Right ventricle myocardium superior (tissue), 1 donor: ENCODE data around the gene FLYWCH1. TPM values are rescaled to one million over a fixed set of nuclear protein-coding genes. Genes with fewer than 3 reads are reported as not detected.
"Not testable (repeated sequence)": the region's sequence is repeated elsewhere in the genome, so short reads cannot be mapped to it uniquely, and the experiment has no call there.

ENCODE experiments used
- ATAC-seq: fragments of 200-7000 bp; cut with Tn5 transposase; one replicate; pipeline ENCODE4 v1.9.1; 2020; ENCODE audit warnings: mild to moderate bottlenecking; ENCODE audit not compliant: poor library complexity
- DNase-seq: peaks from one replicate; pipeline ENCODE4 v3.0.0-alpha.2; 2020
- intact Hi-C: fragments of 100-400 bp; cut with DNase I; formaldehyde crosslinking; loops from one replicate; pipeline ENCODE4 v1.11.2; 2022
- total RNA-seq: library from RNA; stranded (reverse); fragmentation: NEBNext Ultra II Directional; extraction: Animal tissue kit (Norgen Biotek cat#: 25700); gene quantifications from one replicate; pipeline ENCODE4 v1.2.1, GENCODE V29; 2021
- donor health status: DM: no; HTN: yes; CAD: no; lungs with severe emphysema.

Gene FLYWCH1
- total RNA-seq, 1 donor from 2014 or later, result 36.8 TPM

DNA sequence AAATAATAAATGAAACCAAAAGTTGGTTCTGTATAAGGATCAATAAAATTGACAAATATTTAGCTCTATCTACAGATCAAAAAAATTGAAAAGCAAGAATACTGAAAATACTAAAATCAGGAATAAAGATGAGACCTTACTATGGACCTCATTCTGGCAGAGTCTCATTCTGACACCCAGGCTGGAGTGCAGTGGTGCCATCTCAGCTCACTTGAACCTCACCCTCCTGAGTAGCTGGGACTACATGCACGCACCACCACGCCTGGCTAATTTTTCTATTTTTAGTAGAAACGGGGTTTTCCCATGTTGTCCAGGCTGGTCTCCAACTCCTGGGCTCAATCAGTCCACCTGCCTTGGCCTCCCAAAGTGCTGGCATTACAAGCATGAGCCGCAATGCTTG, 30.3 kb downstream of the FLYWCH1 start:
- DNase-seq (no peak), ATAC-seq (no peak)
- intact Hi-C loops, result no loop called here

DNA sequence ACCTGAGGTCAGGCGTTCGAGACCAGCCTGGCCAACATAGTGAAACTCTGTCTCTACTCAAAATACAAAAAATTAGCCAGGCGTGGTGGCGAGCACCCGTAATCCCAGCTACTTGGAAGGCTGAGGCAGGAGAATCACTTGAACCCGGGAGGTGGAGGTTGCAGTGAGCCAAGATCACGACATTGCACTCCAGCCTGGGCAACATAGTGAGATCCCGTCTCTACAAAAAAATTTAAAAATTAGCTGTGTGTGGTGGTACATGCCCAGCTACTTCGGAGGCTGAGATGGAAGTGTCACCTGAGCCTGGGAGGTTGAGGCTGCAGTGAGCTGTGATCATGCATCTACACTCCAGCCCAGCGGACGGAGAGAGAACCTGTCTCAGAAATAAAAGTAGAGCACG, 32.0 kb downstream of the FLYWCH1 start:
- DNase-seq, intact Hi-C loops, ATAC-seq: not testable (repeated sequence)

DNA sequence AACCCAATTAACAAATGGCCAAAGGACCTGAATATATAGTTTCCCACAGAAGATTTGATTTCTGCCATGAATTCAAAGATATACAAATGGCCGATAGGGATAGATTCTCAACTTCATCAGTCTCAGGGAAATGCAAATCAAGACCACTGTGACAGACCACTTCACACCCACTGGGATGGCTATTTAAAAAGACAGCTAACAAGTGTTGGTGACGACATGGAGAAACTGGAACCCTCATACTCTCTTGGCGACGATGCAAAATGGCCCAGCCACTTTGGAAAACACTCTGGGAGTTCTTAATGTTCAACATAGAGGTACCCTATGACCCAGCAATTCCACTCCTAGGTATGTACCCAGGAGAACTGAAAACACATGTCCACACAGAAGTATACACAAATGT, 34.9 kb downstream of the FLYWCH1 start:
- no peak for ATAC-seq
- intact Hi-C loops, result no loop called here

DNA sequence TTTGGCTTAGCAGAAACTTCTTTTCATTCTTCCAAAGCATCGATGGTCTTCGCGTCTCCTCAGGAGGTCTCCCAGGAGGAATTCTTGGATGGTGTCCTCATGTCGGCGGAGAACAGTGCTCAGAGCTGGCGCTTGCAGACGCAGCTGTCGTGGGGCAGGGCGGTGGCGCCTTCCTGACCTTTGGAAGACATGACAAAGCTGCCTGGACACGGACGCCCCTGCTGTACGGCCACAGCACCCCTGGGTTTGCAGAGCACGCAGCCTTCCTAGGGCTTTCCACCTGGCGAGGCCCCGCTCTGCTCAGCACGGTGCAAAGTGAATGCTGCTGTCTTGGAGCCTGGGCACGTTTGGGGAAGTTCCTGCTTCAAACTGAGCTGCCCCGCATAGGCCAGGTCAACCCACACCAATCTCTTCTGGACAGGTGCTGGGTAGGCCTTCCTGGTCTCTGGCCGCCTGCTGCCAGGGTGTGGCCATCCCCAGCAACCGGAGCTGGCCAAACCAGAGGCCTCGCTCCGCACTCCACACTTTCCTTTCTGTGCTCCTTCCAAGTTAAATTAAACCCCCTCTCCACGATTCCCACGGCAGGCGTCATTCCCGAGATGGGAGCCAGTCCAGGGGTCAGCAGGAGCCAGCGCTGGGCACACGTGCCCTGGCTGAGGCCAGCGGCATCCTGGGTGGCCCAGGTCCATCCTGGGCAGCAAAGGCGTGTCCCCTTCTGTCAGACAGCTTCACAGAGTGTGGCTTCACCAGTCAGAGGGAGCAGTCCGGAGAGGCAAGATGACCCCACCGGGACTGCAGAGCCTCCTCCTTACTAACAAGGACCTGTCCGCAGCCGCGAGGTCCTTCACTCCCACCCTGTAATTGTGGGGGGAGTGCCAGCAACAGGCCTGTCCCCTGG, 37.3 kb downstream of the FLYWCH1 start:
- intact Hi-C loops, result no loop called here
- no peak for DNase-seq
- ATAC-seq, result no peak

More for the DNA sequence above, 34.9 kb downstream of the FLYWCH1 start:
- no peak for DNase-seq

DNA sequence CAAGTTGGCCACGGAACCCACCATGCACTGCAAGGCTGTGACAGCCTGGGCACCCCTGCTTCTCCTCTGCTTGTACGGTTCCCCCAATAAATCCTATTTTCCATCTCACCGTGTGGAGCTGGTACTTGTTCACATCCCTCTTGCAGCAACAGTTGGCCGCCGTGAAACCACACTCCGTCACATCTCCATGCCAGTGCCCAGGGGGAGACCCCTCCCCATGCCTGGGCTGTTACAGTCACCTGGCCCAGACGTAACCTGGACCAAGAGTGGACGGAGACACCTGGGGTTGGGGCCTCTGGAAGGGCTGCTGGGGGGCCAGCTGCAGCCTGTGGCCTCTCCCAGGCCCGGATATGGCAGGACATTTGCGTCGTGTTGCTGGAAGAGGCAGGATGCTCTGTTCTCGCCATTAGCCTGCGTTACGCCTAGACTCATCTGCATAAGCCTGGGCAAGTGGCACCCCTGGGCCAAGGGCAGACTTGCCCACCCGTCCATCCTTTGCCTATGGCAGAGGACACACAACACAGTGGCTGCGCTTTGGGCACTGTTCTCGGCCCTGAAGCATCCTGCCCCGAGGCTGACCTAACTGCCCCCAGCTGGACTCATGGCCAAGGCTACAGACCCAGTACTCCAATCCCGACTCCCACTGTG, 38.1 kb downstream of the FLYWCH1 start:
- DNase-seq (no peak), ATAC-seq (no peak)
- intact Hi-C loops, result no loop called here

DNA sequence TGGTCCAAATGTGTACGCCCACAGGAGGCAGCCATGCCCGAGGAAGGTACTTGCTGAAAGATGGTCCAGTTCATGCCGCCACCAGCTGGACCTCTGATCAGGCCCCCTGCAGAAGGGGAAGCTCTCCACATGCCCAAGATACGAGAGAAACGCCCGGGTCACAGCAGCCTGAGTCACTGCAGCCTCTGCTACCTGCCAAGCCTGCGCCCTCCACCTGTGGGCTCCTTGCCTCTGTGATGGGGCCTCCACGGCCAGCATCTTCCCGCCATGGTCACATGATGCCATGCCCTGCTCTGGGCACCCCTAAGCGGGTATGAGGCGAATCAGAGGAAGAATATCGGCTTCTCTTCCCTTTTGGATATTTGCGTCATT, 38.6 kb downstream of the FLYWCH1 start:
- DNase-seq (no peak), ATAC-seq (no peak)
- intact Hi-C loops, result no loop called here

DNA sequence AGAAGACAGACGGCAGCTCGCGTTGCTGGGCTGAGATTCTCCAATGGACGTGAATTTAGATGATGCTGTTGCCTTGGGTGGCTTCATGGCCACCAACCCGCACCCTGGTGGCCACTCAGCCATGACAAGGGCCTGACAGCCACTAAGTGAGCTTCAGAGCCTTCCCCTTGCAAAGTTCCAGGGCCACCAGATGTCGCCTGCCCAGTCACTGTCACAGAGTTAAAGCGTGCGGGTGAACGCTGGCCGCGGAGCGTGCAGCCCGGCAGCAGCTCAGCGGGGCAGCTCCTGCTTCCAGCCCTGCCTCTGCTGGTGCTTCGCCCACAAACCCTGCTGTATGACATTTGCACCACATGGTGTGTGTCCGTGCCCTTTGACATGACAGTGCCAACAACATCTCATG, 39.0 kb downstream of the FLYWCH1 start:
- ATAC-seq, result no peak
- DNase-seq, result no peak
- intact Hi-C loops, result no loop called here

DNA sequence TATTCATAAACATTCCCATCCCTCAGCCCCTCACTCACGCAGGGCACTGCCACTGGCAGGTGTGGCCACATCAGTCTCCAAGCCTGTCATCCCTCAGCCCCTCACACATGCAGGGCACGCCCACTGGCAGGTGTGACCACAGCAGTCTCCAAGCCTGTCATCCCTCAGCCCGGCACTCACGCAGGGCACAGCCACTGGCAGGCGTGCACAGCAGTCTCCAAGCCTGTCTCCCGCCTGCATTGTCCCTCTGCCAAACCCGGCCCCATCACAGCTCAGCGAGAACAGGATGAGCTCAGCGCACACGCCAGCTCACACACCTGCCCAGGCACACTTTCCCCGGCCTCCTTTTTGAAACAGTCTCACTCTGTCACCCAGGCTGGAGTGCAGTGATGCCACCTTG, 40.9 kb downstream of the FLYWCH1 start:
- ATAC-seq, result peak; percentile 28
- intact Hi-C loops, result no loop called here
- DNase-seq, result no peak

DNA sequence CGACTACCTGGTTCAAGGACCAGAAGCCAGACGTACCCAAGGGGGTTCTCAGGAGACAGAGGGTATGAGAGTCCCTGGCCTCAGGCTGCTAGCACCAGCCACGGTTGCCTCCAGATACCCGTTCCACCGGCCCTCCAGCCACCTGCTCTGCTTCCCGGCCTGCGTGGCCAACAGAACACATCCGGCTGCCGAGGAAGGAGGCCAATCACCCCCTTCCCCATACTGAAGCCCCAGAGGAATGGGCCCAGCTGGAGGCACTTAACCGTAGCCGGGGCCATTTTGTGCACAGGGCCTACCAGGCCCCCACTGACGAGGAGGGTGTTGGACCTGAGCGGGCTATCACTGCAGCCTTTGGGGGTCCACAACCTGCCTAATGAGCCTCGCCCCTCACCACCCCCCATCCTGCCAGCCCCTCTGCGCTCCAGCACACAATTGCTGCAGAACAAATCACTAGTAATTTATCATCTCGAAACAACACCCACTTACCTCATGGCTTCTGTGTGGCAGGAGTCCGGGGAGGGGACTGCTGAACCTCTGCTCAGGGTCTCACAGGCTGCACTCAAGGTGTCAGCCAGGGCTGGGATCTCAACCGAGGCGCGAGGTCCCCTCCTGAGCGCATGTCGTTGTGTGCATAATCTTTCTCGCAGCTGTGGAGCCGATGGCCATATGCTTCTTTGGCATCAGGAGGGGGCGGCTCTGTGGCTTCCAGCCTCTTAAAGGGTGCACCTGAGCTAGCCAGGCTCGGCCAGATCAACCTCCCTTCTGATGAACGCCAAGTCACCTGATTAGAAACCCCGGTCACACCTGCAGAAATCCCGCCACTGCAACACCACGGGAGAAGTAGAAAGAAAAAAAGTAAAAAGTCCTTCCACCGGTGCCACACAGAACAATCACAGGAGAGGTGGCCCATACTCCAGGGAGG, 42.2 kb downstream of the FLYWCH1 start:
- no peak for DNase-seq
- intact Hi-C loops, result no loop called here
- no peak for ATAC-seq

DNA sequence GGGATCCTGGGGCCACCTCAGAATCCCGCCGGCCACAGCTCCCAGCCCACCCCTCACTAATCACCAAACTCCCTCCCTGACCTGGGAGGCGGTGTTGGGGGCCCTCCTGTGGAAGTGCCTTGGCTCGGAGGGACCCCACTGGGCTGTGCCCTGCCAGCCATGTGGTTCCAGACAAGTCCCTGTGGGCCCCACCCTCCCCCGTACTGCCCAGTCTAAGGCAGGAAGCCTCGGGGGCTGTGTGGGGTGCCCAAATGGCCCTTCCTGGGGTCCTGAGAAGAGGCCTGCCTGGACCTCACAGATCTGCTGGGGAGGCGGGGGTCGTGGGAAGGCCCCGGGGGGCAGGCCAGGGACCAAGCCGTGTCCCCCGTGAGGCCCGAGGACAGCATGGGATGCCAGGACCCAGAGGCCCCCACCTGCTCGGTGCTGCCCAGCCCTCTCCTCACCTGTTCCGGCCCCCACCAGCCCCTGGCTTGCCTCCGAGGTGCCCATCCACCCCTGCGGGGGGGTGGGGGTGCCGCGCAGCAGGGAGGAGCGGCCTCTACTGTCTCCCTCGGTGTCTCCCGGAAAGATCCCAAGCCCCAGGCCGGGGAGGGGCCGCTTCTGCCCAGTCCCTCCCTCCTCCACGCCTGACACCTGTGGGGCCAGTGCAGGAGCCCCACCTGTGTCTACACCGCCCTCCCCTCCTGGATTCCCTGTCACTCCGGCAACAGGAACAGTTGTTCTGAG, 43.1 kb downstream of the FLYWCH1 start:
- intact Hi-C loops, result no loop called here
- no peak for ATAC-seq
- DNase-seq, result no peak

DNA sequence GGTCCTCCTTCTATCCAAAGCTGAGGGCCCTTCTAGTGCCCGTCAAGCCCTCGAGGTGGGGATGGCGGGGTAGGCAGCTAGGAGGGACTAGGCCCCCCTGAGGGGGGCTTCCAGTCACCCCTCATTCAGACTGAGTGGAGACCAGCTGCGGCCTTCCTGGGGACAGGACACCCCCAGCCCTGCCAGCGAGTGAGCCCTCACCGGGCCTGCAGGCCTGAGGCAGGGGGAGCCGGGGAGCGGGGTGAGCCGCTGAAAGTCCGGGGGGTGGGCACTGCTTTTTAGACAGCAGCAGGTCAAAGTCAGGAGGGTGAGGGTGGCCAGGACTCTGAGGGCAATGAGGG, 43.7 kb downstream of the FLYWCH1 start:
- intact Hi-C loops, result no loop called here
- no peak for ATAC-seq

DNA sequence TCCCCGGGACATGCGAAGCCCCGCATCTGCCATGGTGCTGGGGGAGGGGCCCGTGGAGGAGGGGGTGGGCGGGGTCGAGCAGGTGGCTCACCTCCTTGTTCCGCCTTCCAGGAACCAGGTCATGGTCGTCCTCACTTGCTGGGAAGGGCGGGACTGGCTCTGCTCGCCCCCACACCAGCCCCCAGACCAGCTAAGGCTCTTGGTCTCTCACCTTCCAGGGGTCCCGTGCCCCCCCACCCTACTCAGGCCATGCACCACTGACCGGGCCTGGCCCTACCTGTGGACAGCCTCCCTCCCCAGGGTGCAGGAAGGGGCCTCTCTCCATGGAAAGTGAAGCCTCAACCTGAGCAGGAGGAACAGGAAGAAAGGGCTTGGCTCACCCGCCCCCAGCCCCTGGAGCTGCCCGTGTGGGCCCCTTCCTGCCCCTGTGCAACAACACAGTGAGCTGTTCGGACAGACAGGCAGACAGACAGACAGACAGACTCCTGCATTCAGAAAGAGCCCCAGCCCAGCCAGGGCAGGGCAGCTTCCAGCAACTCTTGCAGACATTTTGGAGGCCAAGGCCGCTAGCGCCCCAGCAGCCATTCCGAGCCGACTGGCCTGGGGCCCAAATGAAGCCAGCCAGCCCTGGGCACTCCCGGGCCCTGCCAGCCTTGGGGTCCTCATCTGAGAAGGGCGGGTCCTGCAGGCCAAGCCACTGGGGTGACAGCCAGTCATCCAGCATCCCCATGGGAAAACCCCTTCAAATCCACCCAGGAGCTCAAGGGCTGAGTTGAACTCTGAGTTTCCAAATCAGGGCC, 44.2 kb downstream of the FLYWCH1 start:
- intact Hi-C loops, result no loop called here
- ATAC-seq (no peak), DNase-seq (no peak)

More for the DNA sequence above, 43.7 kb downstream of the FLYWCH1 start:
- no peak for DNase-seq

DNA sequence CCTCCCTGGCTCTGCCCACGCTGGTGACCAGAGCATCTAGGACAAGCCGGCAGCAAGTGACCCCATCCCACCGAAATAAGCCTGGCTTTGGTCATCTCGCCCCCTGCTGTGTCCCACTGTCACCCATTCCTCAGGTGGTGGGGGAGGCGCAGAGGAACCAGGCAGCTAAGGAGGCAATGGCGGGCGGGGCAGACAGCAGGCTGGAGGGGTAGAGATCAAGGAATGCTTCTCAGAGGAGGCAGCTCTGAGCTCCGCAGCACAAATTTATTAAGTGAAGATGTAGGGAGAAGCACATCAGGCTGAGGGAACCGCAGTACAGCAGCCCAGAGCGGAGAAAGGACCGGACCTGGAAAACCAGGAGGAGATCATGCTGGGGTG, 44.8 kb downstream of the FLYWCH1 start:
- DNase-seq (no peak), ATAC-seq (no peak)
- intact Hi-C loops, result no loop called here

DNA sequence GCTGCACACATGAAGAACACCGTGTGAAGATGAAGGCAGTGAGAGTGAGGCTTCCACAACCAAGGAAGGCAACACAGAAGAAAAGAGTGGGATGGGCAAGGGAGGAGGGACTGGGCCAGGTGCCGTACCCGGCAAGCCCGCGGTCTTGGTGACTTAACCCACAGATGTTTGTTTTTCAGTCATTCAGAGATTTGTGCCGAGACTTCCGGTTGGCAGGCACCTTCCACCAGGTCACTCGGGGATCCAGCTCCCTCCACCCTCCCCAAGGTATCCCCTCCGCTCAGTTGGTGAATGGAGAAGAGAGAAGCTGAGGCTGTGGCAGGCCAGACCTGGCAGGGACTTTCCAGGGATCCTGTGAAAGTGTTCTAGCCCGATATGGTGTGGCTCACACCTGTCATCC, 47.5 kb downstream of the FLYWCH1 start:
- ATAC-seq, result no peak
- intact Hi-C loops, result no loop called here
- no peak for DNase-seq

DNA sequence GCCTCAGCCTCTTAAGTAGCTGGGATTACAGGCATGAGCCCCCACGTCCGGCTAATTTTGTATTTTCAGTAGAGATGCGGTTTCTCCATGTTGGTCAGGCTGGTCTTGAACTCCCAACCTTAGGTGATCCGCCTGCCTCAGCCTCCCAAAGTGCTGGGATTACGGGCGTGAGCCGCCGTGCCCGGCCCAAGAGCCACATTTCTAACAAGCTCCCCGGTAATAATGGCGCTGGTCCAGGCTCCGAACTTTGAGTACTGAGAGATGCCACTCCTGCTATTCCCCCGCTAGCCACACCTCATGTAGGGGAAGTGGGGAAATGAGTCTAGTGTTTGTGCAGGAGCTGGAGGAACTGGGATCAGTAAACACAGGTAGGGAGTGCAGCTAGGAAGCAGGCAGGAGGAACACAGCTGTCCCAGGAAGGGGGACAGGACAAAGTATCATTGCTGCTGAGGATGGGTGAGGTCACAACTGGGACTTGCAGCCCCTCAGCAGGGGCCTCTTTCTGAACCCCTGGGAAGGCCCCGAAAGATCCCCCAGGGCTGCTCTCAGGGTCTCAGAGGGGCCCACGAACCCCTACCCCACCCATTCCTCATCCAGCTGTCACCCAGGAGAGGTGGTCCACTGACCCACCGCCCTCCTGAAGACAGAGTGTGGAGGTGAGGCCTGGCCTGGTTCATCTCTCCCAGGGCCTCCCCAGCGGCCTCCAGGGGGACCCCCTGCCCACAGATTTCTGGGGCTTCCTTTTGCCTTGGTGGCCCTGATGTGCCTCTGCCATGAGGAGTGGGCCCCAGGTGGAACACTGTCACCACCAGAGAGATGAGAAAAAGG, 48.7 kb downstream of the FLYWCH1 start:
- intact Hi-C loops, result no loop called here
- DNase-seq (no peak), ATAC-seq (no peak)

DNA sequence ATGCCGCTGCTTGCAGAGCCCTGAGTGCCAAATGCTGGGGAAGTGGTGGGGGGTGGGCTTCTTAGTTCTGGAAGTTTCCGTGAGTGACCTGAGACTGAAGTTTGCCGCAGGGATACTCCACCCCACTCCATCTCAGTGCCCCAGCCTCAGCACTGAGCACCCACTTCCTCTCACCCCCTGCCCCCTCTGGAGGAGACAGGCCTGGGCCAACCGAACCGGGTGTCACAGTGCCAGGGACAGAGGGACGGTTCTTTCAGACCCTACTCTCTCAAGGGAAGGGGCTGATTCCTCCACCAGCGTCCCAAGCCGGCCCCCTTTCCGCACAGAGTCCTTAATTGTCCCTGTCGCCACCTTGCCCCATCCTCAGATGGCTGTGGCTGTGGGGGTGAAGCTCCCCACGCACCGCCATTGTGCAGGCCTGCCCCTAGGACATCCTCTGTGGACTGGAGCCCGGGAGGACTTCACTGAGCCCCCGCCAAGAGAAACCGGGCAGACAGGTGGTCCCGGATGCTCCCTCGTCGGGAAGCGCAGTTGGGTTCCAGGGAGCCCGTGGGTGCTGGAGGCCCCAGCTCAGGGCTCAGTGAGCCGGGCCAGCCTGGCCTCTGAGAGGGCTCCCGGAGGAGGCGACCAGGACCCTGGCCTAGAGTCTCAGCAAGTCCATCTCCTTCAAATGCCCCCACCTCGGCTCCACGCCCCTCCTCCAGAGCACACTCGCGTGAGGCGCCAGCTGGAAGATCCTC, 50.8 kb downstream of the FLYWCH1 start:
- DNase-seq (no peak), ATAC-seq (no peak)
- intact Hi-C loops, result no loop called here
